Activated gamma-delta T cell treated with anti-CD3 and anti-CD28 coated beads, Interleukin-2, amount 50 U/mL, for 16 hours (primary cell): ENCODE results near the gene ADI1.
"Not testable (repeated sequence)": the region's sequence is repeated elsewhere in the genome, so short reads cannot be mapped to it uniquely, and the experiment has no call there.

ENCODE experiments used
- DNase-seq: peaks from one replicate; pipeline ENCODE4 v3.0.0-alpha.2; 2020; ENCODE audit warnings: low read depth

Gene ADI1

GRCh38 chr2:3462493-3463104, 56.7 kb downstream of the ADI1 start:
- no peak for DNase-seq

- no peak for DNase-seq
These were observed 57.4 kb downstream of the ADI1 start for GRCh38 chr2:3461801-3462492.

DNA sequence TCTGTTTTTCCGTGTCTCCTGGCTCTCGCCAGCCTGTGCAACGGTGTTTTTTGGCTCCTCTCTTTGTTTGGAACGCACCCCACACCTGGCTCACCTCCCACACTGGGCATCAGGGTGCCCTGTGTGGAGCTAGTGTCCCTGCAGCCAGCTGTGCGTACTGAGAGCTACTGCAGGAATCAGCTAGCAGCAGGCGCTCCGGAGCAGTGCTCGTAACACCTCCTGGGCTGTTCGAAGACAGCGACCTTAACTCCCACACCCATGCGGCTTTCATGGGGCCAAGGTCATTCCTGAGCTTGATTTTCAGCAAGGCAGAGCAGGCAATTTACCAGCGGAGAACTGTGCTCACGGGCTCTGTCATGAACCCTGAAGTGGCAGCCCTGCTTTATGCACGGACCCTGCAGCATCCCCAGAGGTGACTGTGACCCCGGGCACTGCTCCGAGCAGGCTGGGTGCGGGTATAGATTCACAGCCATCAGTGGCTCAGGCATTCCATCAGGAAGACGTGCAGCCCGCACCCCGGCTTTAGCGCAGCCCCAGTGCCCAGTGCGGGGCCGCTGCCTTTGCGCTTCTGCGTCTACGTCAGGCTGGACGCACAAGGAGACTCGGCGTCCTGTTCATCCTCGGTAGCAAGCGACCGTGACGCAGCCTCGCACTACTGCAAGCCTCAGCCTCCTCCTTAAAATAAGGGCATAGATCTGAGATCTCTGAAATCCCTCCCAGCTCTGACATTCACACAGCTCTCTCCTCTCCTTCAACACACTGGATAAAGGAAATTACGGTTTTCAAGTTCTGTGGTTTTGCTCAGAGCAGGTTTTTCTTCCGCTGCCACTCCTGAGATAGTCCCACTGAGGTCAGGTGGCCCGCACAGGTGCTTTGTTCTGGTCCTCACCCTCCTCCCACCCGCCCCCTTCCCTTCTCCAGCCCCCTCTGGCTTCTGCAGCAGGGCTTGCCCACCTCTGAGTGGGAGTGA, 58.2 kb downstream of the ADI1 start:
- no peak for DNase-seq

- no peak for DNase-seq
These were observed 59.2 kb downstream of the ADI1 start for GRCh38 chr2:3460156-3460555.

DNA sequence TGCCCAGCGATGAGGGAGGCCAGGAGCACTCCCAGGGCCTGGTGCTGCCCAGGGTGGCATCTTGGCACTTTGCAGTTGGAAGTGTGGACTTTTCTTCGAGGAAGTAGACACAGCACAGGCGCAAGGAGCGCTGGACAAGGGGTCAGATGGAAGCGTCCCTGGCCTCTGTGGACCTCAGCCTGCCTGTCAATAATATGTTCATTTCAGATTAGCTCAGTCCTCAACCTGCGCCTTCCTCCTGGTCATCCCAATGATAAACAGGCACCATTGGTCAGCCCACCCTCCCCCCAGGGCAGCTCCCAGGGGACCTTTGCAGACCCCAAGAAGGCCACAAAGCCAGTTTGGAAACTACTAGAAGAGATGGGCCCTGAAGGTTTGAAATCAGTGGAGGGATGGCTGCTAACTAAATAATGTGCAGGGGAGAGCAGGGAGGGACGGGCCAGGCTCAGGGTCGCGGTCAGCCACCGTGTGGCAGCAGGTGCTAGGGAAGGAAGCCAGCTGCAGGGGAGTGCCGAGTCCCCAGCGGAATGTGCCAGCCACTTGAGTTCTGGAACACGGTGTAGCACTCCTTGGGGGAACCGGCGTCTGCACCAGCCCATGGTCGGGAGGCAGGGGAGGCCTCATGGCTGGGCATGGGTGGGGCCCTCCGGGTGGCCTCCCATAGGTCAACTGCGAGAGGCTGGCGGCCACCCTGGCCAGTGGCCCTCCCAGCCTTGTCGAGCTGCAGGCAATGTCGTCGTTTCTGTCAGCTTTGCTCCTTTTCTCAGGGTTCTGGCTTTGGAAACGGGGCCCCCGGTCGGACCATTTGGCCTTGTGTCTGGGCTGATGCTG, 59.9 kb downstream of the ADI1 start:
- DNase-seq = no peak

- no peak for DNase-seq
These were observed 60.7 kb downstream of the ADI1 start for GRCh38 chr2:3458396-3459184.

- DNase-seq = no peak
These were observed 61.6 kb downstream of the ADI1 start for GRCh38 chr2:3457524-3458395.

DNA sequence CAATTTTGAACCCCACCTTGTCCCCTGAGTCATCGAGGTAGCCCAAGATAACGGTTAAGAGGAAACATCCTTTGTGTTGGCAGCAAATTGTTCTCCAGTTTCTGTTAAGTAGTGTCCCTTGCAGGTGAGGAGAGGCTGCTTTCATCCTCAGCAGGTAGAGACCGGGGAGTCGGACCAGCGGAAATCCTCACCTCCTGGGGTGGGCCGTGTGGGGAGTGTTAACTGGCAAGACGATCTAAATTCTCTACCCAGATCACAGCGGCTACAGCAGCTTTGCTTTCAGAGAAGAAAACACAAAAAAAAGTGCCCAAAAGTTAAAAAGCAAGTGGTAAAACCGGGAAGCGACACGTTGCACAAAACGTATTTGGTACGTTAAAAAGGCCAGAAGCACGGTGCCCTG, 63.2 kb downstream of the ADI1 start:
- no peak for DNase-seq

GRCh38 chr2:3454802-3455201, 64.5 kb downstream of the ADI1 start:
- DNase-seq = no peak

GRCh38 chr2:3454005-3454404, 65.3 kb downstream of the ADI1 start:
- not testable (repeated sequence) for DNase-seq

- DNase-seq = no peak
These were observed 65.9 kb downstream of the ADI1 start for GRCh38 chr2:3453190-3453999.

GRCh38 chr2:3451926-3452671, 67.2 kb downstream of the ADI1 start:
- no peak for DNase-seq

- no peak for DNase-seq
These were observed 68.2 kb downstream of the ADI1 start for GRCh38 chr2:3451169-3451568.

DNA sequence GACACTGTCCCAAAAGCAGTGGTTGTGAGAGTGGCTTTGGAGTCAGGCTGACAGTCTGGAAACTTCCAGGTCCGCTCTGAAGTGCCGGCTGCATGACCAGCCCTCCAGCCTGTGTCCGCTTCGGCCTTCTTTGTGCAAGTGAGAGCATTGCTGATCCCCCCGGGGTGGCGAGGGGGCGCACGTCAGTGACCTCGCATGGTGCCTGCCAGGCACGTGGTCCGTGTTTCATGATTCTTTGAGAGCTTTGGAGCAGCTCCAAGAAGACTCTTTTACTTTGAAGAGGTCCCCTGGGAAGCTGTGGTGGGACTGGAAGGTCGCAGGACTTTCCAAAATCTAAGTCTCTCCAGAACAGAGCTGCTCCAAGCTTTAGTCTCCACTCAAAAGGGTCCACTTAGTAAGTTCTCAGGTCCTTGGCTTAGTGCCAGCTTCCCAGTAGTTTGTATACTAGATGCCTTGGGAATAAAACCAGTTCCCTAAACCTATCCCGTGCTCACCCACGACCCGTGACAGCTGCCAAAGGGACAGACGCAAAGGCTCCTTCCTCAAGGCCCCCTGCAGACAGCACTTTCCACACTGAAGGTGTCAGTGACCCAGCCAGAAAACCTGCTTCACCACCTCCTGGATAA, 68.8 kb downstream of the ADI1 start:
- no peak for DNase-seq

GRCh38 chr2:3449936-3450335, 69.4 kb downstream of the ADI1 start:
- DNase-seq = no peak

DNA sequence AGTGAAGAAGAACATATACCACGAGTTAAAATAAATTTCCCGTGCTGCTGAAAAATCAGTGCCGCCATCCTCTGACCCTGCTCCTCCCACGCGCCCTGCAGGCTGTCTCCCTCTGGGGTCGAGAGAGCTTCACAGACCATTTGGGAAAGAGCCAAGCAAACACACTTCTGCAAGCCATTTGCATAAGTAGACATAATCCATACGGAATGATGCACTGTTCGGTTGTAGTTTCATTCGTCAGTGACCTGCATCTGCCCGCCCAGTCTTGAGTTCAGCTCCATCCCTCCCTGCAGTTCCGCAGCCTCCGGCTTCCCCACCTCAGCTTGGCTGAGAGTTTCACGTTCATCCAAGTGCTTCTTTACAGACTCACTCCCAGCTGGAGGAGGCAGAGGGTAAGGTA, 70.2 kb downstream of the ADI1 start:
- no peak for DNase-seq

DNA sequence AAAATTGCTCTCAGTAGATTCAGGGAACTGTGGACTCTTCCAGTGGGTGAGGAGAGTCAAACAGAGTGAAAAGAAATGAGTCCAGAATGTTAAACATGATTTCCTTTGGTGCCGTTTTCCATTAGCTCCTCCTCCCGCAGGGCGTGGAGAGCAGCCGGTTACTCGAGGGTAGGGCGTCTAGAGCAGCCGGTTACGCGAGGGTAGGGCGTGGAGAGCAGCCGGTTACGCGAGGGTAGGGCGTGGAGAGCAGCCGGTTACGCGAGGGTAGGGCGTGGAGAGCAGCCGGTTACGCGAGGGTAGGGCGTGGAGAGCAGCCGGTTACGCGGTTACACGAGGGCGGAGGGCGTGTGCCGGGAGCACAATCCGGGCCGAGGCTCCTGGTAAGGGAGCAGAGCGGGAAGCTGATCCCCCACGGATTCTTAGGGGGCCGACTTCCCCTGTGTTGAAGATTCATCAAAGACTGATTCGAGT, 70.9 kb downstream of the ADI1 start:
- DNase-seq = not testable (repeated sequence)

- DNase-seq = no peak
These were observed 71.5 kb downstream of the ADI1 start for GRCh38 chr2:3447789-3448317.
